ENCODE data around the gene FRMD3.

FRMD3 gene

DNA sequence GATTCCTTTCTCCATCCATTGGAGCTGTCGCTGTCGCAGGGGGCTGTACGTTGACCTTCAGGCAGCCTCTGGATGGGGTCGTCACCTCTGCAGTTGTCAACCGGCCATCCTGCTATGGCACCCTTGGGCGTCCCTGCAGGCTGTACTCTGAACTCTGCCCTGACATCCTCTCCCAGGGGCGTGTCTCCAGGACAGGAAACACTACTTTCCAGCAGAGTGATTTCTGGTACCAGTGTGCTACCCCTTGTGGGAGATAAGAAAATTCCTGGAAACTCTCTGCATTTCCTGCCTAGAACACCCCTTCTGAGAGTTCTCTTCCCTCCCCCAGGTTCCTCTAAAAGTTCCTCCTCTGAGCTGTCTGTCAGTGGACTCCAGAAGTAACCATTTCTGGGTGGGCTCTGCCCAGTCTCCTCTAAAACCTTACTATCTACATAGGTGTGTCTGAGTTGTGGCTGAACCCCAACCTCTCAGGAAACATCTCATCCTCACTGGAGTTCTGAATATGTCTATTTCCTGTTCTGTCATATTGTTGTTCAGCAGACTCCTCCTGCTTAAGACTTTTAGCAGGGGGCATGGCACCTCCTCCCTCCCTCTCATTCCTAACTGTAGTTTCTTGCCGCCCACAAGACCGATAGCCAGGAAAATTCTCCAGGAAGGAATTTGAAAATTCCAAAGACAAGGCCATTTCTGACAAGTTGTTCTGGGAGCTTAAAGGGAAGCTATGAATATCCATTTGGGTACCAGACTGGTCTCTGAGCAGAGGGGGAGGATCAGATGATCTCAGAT lies 329.9 kb downstream of the FRMD3 start:
- H2BK120ac ChIP-seq (ENCODE audit: low read depth, low read length) = no peak overlapping the region
- WGBS, 2 donors (ENCODE audit: extremely low coverage in 2 of 2, insufficient read length in 2 of 2, insufficient replicate concordance in 1 of 2) = no CpG with 5 or more reads among the region's 9 CpGs
- H3K4me3 ChIP-seq (ENCODE audit: low read length in 2 of 2) = no peak overlapping the region
- H2BK5ac ChIP-seq (ENCODE audit: low read length) = no peak overlapping the region
- no peaks in the 10 kb centered on the region for H3K36me3 ChIP-seq (replicated peaks in 1 of 2; ENCODE audit: control insufficient read depth in 2 of 2, insufficient read depth in 2 of 2, low read length in 2 of 2)
- no peak overlapping the region for H2BK12ac ChIP-seq (ENCODE audit: low read length)
- H3K4me2 ChIP-seq (ENCODE audit: insufficient read depth, low read length, poor library complexity, severe bottlenecking) = no peak overlapping the region
- no peak overlapping the region for H4K8ac ChIP-seq (ENCODE audit: low read depth, low read length)
- H2BK15ac ChIP-seq (ENCODE audit: low read length) = no peak overlapping the region
- H3K14ac ChIP-seq (ENCODE audit: low read length) = no peak overlapping the region
- no peak overlapping the region for H3K4ac ChIP-seq (ENCODE audit: low read length)
- H3K23ac ChIP-seq (ENCODE audit: low read depth, low read length, poor library complexity) = no peak overlapping the region
- H3K79me1 ChIP-seq (ENCODE audit: low read depth, low read length) = no peaks in the 10 kb centered on the region
- DNase-seq (ENCODE audit: low spot score) = no peak
- H2AFZ ChIP-seq (ENCODE audit: low read length) = no peak overlapping the region
- H3K9me3 ChIP-seq (replicated peaks in 1 of 2; ENCODE audit: control insufficient read depth in 2 of 2, insufficient read depth in 1 of 2, low read depth in 1 of 2, low read length in 2 of 2) = no peaks in the 10 kb centered on the region
- H2AK5ac ChIP-seq (ENCODE audit: low read depth, low read length) = no peak overlapping the region
- no peaks in the 10 kb centered on the region for H3K27me3 ChIP-seq (ENCODE audit: control insufficient read depth in 3 of 3, insufficient read depth in 3 of 3, low read depth in 1 of 3, low read length in 3 of 3)
- H3K27ac ChIP-seq (replicated peaks; ENCODE audit: low read length) = no peak overlapping the region
- H3K4me1 ChIP-seq (ENCODE audit: control insufficient read depth in 2 of 2, insufficient read depth in 1 of 2, low read depth in 1 of 2, low read length in 2 of 2) = peaks cover 0 to 5% of the 10 kb centered on the region in 2 donors
- no peak overlapping the region for H3K18ac ChIP-seq (ENCODE audit: low read length)
- H4K91ac ChIP-seq (ENCODE audit: low read depth, low read length, poor library complexity) = no peak overlapping the region
- H3K9ac ChIP-seq (ENCODE audit: low read depth, low read length, poor library complexity) = no peak overlapping the region

DNA sequence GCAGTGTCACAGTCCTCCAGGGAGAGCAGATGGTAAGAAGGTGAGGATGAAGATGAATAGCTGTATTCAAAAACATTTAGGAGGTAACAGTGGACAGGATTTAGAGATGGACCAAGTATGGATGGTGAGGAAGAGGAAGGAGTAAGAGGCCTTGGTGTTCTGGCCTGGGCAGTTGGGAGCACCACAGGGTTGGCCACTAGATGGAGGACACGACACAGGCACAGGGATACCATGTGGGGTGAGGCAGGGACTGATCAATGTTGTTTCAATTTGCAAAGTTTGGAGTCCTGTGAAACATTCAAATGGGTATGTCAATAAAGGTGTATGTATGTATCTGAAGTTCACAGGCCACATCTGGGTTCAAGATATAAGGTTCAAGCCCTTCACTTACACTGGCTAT lies 334.2 kb downstream of the FRMD3 start:
- no peak overlapping the region for H3K4me2 ChIP-seq (ENCODE audit: insufficient read depth, low read length, poor library complexity, severe bottlenecking)
- no peaks in the 10 kb centered on the region for H3K79me1 ChIP-seq (ENCODE audit: low read depth, low read length)
- H3K36me3 ChIP-seq (replicated peaks in 1 of 2; ENCODE audit: control insufficient read depth in 2 of 2, insufficient read depth in 2 of 2, low read length in 2 of 2) = no peaks in the 10 kb centered on the region
- no peak overlapping the region for H3K14ac ChIP-seq (ENCODE audit: low read length)
- no peak overlapping the region for H4K91ac ChIP-seq (ENCODE audit: low read depth, low read length, poor library complexity)
- H3K9ac ChIP-seq (ENCODE audit: low read depth, low read length, poor library complexity) = no peak overlapping the region
- H3K18ac ChIP-seq (ENCODE audit: low read length) = no peak overlapping the region
- H2BK15ac ChIP-seq (ENCODE audit: low read length) = no peak overlapping the region
- H4K8ac ChIP-seq (ENCODE audit: low read depth, low read length) = no peak overlapping the region
- H2AFZ ChIP-seq (ENCODE audit: low read length) = no peak overlapping the region
- H3K4me3 ChIP-seq (ENCODE audit: low read length in 2 of 2) = no peak overlapping the region
- H2BK120ac ChIP-seq (ENCODE audit: low read depth, low read length) = no peak overlapping the region
- peaks cover 0 to 3% (median 0%) of the 10 kb centered on the region in 3 experiments for H3K27me3 ChIP-seq (ENCODE audit: control insufficient read depth in 3 of 3, insufficient read depth in 3 of 3, low read depth in 1 of 3, low read length in 3 of 3)
- no peak overlapping the region for H2AK5ac ChIP-seq (ENCODE audit: low read depth, low read length)
- H2BK12ac ChIP-seq (ENCODE audit: low read length) = no peak overlapping the region
- WGBS, 2 donors (ENCODE audit: extremely low coverage in 2 of 2, insufficient read length in 2 of 2, insufficient replicate concordance in 1 of 2) = no CpG with 5 or more reads among the region's 1 CpG
- no peak overlapping the region for H3K23ac ChIP-seq (ENCODE audit: low read depth, low read length, poor library complexity)
- H3K4ac ChIP-seq (ENCODE audit: low read length) = no peak overlapping the region
- no peak overlapping the region for H2BK5ac ChIP-seq (ENCODE audit: low read length)
- H3K9me3 ChIP-seq (replicated peaks in 1 of 2; ENCODE audit: control insufficient read depth in 2 of 2, insufficient read depth in 1 of 2, low read depth in 1 of 2, low read length in 2 of 2) = no peaks in the 10 kb centered on the region
- no peak overlapping the region for H3K27ac ChIP-seq (replicated peaks; ENCODE audit: low read length)
- peaks cover 0 to 3% of the 10 kb centered on the region in 2 donors for H3K4me1 ChIP-seq (ENCODE audit: control insufficient read depth in 2 of 2, insufficient read depth in 1 of 2, low read depth in 1 of 2, low read length in 2 of 2)
- no peak for DNase-seq (ENCODE audit: low spot score)

DNA sequence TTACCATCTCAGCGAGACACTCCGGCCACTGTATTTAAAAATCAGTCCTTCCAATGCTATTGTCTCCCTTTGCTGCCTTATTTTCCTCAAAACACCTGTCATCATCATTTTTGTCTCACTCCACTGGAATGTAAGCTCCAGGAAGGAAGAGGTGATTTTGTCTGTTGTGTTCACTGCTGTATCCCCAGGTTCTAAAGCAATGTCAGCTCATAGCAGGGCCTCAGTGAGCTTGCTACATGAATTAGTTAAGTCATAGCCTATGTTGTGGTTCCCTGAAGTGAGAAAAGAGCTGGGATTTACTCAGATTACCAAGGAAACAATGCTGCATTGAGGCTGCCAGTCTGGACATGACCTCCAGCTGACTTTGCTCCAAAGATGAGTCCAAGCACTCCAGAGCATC lies 337.7 kb downstream of the FRMD3 start:
- no peaks in the 10 kb centered on the region for H3K9me3 ChIP-seq (replicated peaks in 1 of 2; ENCODE audit: control insufficient read depth in 2 of 2, insufficient read depth in 1 of 2, low read depth in 1 of 2, low read length in 2 of 2)
- H2BK12ac ChIP-seq (ENCODE audit: low read length) = no peak overlapping the region
- peaks cover 3 to 8% of the 10 kb centered on the region in 2 donors for H3K4me1 ChIP-seq (ENCODE audit: control insufficient read depth in 2 of 2, insufficient read depth in 1 of 2, low read depth in 1 of 2, low read length in 2 of 2)
- no CpG with 5 or more reads among the region's 2 CpGs for WGBS, 2 donors (ENCODE audit: extremely low coverage in 2 of 2, insufficient read length in 2 of 2, insufficient replicate concordance in 1 of 2)
- no peak overlapping the region for H2BK15ac ChIP-seq (ENCODE audit: low read length)
- DNase-seq (ENCODE audit: low spot score) = no peak
- peaks cover 0 to 3% (median 0%) of the 10 kb centered on the region in 3 experiments for H3K27me3 ChIP-seq (ENCODE audit: control insufficient read depth in 3 of 3, insufficient read depth in 3 of 3, low read depth in 1 of 3, low read length in 3 of 3)
- no peaks in the 10 kb centered on the region for H3K36me3 ChIP-seq (replicated peaks in 1 of 2; ENCODE audit: control insufficient read depth in 2 of 2, insufficient read depth in 2 of 2, low read length in 2 of 2)
- no peaks in the 10 kb centered on the region for H3K79me1 ChIP-seq (ENCODE audit: low read depth, low read length)
- H4K8ac ChIP-seq (ENCODE audit: low read depth, low read length) = no peak overlapping the region
- no peak overlapping the region for H3K4me3 ChIP-seq (ENCODE audit: low read length in 2 of 2)
- H3K4me2 ChIP-seq (ENCODE audit: insufficient read depth, low read length, poor library complexity, severe bottlenecking) = no peak overlapping the region
- H3K23ac ChIP-seq (ENCODE audit: low read depth, low read length, poor library complexity) = no peak overlapping the region
- H3K27ac ChIP-seq (replicated peaks; ENCODE audit: low read length) = no peak overlapping the region
- H2BK120ac ChIP-seq (ENCODE audit: low read depth, low read length) = no peak overlapping the region
- H4K91ac ChIP-seq (ENCODE audit: low read depth, low read length, poor library complexity) = no peak overlapping the region
- no peak overlapping the region for H2AFZ ChIP-seq (ENCODE audit: low read length)
- no peak overlapping the region for H3K4ac ChIP-seq (ENCODE audit: low read length)
- H3K9ac ChIP-seq (ENCODE audit: low read depth, low read length, poor library complexity) = no peak overlapping the region
- no peak overlapping the region for H3K18ac ChIP-seq (ENCODE audit: low read length)
- no peak overlapping the region for H3K14ac ChIP-seq (ENCODE audit: low read length)
- H2BK5ac ChIP-seq (ENCODE audit: low read length) = no peak overlapping the region
- no peak overlapping the region for H2AK5ac ChIP-seq (ENCODE audit: low read depth, low read length)

DNA sequence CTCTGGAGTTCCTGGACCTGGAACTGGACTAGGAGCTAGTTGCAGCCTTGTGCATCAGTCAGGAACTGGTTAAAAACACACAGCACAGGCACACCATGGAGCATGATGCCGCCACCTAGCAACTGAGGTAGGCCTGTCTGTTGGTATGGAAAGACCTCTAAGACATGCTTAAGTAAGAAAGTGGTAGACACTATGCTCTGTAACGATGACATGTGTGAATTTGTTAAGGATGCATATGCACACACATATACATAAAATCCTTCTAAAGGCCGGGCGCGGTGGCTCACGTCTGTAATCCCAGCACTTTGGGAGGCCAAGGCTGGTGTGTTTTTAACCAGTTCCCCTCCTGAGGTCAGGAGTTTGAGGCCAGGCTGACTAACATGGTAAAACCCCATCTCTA lies 338.4 kb downstream of the FRMD3 start:
- WGBS, 2 donors (ENCODE audit: extremely low coverage in 2 of 2, insufficient read length in 2 of 2, insufficient replicate concordance in 1 of 2) = no CpG with 5 or more reads among the region's 6 CpGs
- H3K18ac ChIP-seq (ENCODE audit: low read length) = no peak overlapping the region
- H3K23ac ChIP-seq (ENCODE audit: low read depth, low read length, poor library complexity) = no peak overlapping the region
- no peak overlapping the region for H2AFZ ChIP-seq (ENCODE audit: low read length)
- no peak overlapping the region for H4K91ac ChIP-seq (ENCODE audit: low read depth, low read length, poor library complexity)
- no peak overlapping the region for H3K14ac ChIP-seq (ENCODE audit: low read length)
- H3K4me3 ChIP-seq (ENCODE audit: low read length in 2 of 2) = no peak overlapping the region
- peaks cover 0 to 3% (median 0%) of the 10 kb centered on the region in 3 experiments for H3K27me3 ChIP-seq (ENCODE audit: control insufficient read depth in 3 of 3, insufficient read depth in 3 of 3, low read depth in 1 of 3, low read length in 3 of 3)
- no peaks in the 10 kb centered on the region for H3K79me1 ChIP-seq (ENCODE audit: low read depth, low read length)
- H2BK5ac ChIP-seq (ENCODE audit: low read length) = no peak overlapping the region
- no peak overlapping the region for H2BK120ac ChIP-seq (ENCODE audit: low read depth, low read length)
- no peak overlapping the region for H3K9ac ChIP-seq (ENCODE audit: low read depth, low read length, poor library complexity)
- no peak overlapping the region for H3K27ac ChIP-seq (replicated peaks; ENCODE audit: low read length)
- no peak overlapping the region for H2AK5ac ChIP-seq (ENCODE audit: low read depth, low read length)
- H3K36me3 ChIP-seq (replicated peaks in 1 of 2; ENCODE audit: control insufficient read depth in 2 of 2, insufficient read depth in 2 of 2, low read length in 2 of 2) = no peaks in the 10 kb centered on the region
- no peak for DNase-seq (ENCODE audit: low spot score)
- no peak overlapping the region for H3K4me2 ChIP-seq (ENCODE audit: insufficient read depth, low read length, poor library complexity, severe bottlenecking)
- no peak overlapping the region for H2BK15ac ChIP-seq (ENCODE audit: low read length)
- H2BK12ac ChIP-seq (ENCODE audit: low read length) = no peak overlapping the region
- H3K9me3 ChIP-seq (replicated peaks in 1 of 2; ENCODE audit: control insufficient read depth in 2 of 2, insufficient read depth in 1 of 2, low read depth in 1 of 2, low read length in 2 of 2) = no peaks in the 10 kb centered on the region
- no peak overlapping the region for H3K4ac ChIP-seq (ENCODE audit: low read length)
- peaks cover 3 to 8% of the 10 kb centered on the region in 2 donors for H3K4me1 ChIP-seq (ENCODE audit: control insufficient read depth in 2 of 2, insufficient read depth in 1 of 2, low read depth in 1 of 2, low read length in 2 of 2)
- no peak overlapping the region for H4K8ac ChIP-seq (ENCODE audit: low read depth, low read length)

Measured in neuronal stem cell (in vitro differentiated cells).